Measurements from ENCODE around the gene MSL1. TPM values are rescaled to one million over a fixed set of nuclear protein-coding genes. Genes with fewer than 3 reads are reported as not detected.

MSL1 gene
- total RNA-seq, 3 donors from 2014 or later = 63.3 to 68.5 (median 64.1) TPM

DNA sequence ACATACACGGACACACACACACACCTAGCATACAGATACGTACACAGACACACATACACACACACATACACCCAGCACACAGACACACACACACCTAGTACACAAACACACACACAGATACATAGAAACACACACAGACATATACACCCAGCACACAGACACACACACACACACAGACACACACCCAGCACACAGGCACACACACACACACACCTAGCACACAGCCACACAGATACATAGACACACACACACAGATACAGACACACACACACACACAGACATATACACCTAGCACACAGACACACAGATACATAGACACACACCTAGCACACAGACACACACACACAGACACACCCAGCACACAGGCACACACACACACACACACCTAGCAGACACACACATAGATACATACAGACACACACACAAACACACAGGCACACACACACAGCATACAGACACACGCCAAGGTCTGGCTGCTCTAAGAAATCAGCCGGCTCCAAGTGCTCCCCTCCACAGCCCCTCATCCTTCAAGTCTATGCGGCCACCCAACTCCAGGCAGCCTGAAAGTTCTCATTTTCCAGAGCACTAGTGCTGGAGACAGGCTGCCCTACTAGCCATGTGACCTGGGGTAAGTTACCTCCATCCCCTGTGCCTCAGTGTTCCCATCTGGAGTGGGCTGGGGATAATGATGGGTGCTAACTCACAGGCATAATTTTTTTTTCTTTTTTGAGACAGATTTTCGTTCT lies 34.5 kb upstream of the MSL1 start:
- Mint-ChIP-seq H3K36me3 (ENCODE audit: insufficient read depth) (peaks cover 7% of the 10 kb centered on the region), H3K9me3 (no peaks in the 10 kb centered on the region), H3K27me3 (ENCODE audit: low read depth) (no peaks in the 10 kb centered on the region), H3K4me1 (ENCODE audit: low read depth) (peaks cover 5% of the 10 kb centered on the region), H3K4me3 (no peak overlapping the region)
- no peak for ATAC-seq
- no peak for DNase-seq

DNA sequence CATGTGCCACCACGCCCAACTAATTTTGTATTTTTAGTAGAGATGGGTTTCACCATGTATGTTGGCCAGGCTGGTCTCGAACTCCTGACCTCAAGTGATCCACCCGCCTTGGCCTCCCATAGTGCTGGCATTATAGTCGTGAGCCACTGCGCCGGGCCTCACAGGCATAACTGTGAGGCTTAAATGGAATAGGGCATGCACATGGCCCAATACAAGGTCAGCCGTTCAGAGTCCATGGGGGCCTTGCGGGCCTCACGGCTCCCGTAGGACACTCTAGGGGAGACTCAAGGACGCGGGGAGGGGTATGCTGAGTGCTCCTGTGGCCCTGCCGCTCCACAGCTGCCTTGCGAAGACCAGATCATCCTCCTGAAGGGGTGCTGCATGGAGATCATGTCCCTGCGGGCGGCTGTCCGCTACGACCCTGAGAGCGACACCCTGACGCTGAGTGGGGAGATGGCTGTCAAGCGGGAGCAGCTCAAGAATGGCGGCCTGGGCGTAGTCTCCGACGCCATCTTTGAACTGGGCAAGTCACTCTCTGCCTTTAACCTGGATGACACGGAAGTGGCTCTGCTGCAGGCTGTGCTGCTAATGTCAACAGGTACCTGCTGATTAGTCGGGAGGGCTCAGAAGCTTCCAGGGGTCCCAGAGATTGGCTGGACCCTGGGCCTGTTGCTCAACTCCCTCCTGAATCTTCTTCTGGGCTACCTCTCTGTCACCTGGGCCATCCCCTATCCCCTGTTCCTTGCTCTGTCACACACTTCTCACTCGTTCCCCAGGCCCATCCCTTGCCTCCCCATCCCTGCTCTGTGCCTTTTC lies 33.7 kb upstream of the MSL1 start:
- peaks cover 7% of the 10 kb centered on the region for H3K36me3 Mint-ChIP-seq (ENCODE audit: insufficient read depth)
- DNase-seq = no peak

DNA sequence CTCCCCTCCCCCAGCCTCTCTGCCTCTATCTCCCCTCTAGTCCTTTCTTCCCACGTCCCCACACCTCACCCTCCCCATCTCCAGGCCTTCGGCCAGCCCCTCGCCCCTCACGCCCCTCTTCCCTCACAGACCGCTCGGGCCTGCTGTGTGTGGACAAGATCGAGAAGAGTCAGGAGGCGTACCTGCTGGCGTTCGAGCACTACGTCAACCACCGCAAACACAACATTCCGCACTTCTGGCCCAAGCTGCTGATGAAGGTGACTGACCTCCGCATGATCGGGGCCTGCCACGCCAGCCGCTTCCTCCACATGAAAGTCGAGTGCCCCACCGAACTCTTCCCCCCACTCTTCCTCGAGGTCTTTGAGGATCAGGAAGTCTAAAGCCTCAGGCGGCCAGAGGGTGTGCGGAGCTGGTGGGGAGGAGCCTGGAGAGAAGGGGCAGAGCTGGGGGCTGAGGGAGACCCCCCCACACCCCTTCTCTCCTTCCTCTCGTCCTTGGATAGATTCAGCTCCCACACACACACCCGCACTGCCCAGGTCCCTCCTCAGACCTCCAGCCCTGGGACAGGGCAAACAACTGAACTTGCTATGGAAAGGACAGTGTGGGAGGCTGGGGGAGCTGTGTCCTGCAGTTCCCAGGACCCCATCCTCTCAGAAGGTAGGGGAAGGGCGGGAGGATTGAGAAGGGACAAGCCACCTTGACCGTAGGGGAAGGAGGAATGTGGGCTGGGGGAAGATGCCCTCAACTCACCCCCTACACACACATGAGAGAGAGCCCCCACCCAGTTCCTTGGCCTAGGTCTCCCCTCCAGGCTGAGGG lies 32.5 kb upstream of the MSL1 start:
- H3K36me3 Mint-ChIP-seq (ENCODE audit: insufficient read depth) = peaks cover 15% of the 10 kb centered on the region
- H3K9me3 Mint-ChIP-seq = no peaks in the 10 kb centered on the region
- no peak overlapping the region for H3K4me3 Mint-ChIP-seq
- no peaks in the 10 kb centered on the region for H3K27me3 Mint-ChIP-seq (ENCODE audit: low read depth)
- no peak for ATAC-seq
- peaks cover 15% of the 10 kb centered on the region for H3K4me1 Mint-ChIP-seq (ENCODE audit: low read depth)
- DNase-seq = no peak

More for the DNA sequence above, 33.7 kb upstream of the MSL1 start:
- no peaks in the 10 kb centered on the region for H3K9me3 Mint-ChIP-seq
- no peaks in the 10 kb centered on the region for H3K27me3 Mint-ChIP-seq (ENCODE audit: low read depth)
- peaks cover 5% of the 10 kb centered on the region for H3K4me1 Mint-ChIP-seq (ENCODE audit: low read depth)
- H3K4me3 Mint-ChIP-seq = no peak overlapping the region
- no peak for ATAC-seq

DNA sequence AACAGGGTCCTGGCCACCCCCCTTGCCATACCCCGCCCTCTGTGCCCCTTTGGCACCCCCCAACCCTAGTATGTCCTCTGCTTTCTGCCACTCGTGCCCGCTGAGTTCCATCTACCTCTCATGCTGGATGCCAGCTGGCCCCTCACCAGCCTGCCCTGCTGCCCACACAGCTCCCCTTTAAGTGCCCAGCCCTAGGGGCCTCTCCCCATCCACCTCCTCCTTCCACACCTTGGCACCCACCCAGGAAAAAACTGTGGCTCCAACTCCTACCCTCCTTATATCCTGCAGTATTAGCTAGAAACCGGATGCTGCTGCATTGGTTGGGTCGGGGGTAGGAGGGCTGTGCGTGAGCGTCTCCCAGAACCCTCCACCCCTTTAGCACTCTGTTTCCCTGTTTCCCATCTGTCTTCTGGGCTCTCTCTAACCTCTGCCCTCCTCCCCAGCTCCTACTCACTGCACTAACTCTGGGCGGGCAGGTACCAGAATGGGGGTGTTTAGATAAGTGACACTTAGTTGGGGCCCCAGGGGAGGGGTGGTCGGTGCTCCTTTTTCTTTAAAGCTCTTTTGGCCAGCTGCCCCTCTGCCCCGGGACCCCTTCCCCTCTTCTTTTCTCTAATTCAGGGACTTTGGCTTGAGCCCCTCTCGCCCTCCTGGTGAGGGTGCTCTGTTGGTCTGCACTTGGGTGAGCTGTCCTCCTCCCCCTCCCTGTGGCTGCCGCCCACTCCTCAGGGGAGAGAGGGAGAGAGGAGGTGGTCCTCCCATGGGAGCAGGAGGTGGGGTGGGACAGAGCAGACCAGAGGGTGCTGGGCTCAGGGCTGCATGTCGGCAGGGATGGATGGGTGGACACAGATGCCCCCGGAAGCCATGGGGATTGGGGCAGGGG lies 31.3 kb upstream of the MSL1 start:
- ATAC-seq = no peak
- peaks cover 23% of the 10 kb centered on the region for H3K4me1 Mint-ChIP-seq (ENCODE audit: low read depth)
- peaks cover 20% of the 10 kb centered on the region for H3K36me3 Mint-ChIP-seq (ENCODE audit: insufficient read depth)
- no peak for DNase-seq
- no peak overlapping the region for H3K4me3 Mint-ChIP-seq
- no peaks in the 10 kb centered on the region for H3K9me3 Mint-ChIP-seq
- no peaks in the 10 kb centered on the region for H3K27me3 Mint-ChIP-seq (ENCODE audit: low read depth)

DNA sequence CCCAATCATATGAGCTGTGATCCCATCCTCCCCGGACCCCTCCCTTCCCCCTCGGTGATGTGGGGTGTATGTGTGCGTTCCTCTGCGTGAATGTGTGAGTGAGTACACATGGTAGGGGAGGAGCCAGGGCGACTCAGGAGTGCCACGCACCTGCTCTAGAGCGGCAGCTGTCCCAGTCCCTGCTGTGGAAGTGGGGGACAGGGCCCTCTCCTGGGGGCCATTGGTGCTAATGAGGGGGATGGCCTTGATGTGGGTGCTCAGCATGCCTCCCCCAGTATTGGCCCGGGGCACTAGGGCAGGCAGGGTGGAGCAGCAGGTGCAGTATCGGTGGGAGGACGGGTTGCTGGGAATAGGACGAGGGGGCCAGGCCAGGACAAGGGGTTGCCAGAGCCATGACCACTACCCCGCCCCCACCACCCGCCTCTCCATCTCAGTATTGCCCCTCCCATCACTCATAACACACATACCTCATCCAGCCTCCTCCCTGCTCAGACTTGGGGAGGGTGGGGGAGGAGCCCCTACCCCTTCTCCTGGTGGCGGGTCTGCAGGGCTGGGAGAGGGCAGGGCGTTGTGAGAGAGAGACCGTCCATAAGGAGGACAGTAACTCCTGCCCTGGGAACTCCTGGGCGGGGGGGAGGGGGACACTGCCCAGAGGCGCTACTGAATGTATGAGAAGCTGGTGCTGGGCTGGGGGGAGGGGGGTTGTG lies 29.9 kb upstream of the MSL1 start:
- Mint-ChIP-seq H3K4me3 (no peak overlapping the region), H3K27me3 (ENCODE audit: low read depth) (no peaks in the 10 kb centered on the region), H3K36me3 (ENCODE audit: insufficient read depth) (peaks cover 30% of the 10 kb centered on the region), H3K9me3 (no peaks in the 10 kb centered on the region), H3K4me1 (ENCODE audit: low read depth) (peaks cover 34% of the 10 kb centered on the region)
- no peak for DNase-seq
- ATAC-seq = no peak

DNA sequence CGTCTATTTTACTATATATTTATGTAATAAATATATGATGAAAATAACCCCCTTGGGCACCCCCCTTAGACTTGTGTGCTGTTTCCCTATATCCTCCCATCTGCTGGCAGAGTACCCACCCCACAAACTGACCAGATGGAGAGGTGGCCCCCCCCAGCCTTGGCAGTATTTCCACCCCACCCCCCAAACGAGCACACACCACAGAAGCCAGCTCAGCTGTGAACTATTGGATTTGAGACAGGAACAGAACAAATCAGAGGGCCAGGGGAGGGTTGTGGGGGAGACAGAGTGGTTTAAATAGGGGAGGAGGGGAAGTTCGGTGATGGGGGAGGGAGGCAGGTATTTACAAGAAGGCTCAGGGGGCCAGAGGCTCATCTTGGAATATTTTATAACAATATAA lies 29.2 kb upstream of the MSL1 start:
- Mint-ChIP-seq H3K36me3 (ENCODE audit: insufficient read depth) (peaks cover 30% of the 10 kb centered on the region), H3K4me3 (no peak overlapping the region), H3K27me3 (ENCODE audit: low read depth) (no peaks in the 10 kb centered on the region), H3K4me1 (ENCODE audit: low read depth) (peaks cover 39% of the 10 kb centered on the region), H3K9me3 (no peaks in the 10 kb centered on the region)
- no peak for ATAC-seq
- DNase-seq = no peak

DNA sequence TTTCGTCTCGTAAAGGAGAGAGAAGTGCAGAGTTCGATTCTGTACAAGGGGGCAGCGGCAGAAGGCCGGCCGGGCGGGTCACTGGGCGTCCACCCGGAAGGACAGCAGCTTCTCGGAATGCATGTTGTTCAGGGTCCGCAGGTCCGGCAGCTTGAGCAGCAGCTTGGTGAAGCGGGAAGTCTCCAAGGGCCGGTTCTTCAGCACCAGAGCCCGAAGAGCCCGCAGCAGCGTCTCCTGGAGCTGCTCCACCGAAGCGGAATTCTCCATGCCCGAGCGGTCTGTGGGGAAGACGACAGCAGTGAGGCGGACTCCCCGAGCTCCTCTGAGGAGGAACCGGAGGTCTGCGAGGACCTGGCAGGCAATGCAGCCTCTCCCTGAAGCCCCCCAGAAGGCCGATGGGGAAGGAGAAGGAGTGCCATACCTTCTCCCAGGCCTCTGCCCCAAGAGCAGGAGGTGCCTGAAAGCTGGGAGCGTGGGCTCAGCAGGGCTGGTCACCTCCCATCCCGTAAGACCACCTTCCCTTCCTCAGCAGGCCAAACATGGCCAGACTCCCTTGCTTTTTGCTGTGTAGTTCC lies 28.7 kb upstream of the MSL1 start:
- Mint-ChIP-seq H3K4me1 (ENCODE audit: low read depth) (peaks cover 44% of the 10 kb centered on the region), H3K27me3 (ENCODE audit: low read depth) (no peaks in the 10 kb centered on the region), H3K4me3 (no peak overlapping the region), H3K9me3 (no peaks in the 10 kb centered on the region), H3K36me3 (ENCODE audit: insufficient read depth) (peaks cover 30% of the 10 kb centered on the region)
- no peak for DNase-seq
- ATAC-seq = no peak

DNA sequence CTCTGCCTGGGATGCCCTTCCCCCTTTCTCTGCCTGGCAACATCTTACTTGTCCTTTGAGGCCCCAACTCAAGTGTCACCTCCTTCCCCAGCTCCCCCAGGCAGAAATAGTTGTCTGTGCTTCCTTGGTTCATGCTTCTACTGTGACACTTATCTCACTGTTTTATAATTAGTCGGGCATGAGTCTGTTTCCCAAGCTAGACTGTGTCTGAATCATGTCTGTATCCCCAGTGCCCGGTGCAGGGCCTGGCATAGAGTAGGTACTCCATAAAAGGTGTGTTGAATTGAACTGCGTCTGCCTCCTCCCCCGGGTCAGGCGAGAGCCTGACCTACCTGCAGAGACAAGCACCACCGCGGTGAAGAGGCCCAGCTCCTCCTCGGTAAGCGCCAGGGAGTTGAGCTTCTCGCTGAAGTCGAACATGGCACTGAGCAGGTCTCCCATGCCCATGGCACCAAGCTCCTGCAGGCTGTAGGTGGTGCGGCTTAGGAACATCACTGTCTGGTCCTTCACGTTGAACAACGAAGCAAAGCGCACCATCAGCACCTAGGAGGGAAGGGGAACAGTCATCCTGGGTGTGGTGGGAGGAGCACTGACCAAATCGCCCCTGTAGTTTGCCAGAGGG lies 28.1 kb upstream of the MSL1 start:
- Mint-ChIP-seq H3K9me3 (no peaks in the 10 kb centered on the region), H3K36me3 (ENCODE audit: insufficient read depth) (peaks cover 31% of the 10 kb centered on the region), H3K4me1 (ENCODE audit: low read depth) (peaks cover 50% of the 10 kb centered on the region), H3K27me3 (ENCODE audit: low read depth) (no peaks in the 10 kb centered on the region), H3K4me3 (no peak overlapping the region)
- ATAC-seq (no peak), DNase-seq (no peak)

DNA sequence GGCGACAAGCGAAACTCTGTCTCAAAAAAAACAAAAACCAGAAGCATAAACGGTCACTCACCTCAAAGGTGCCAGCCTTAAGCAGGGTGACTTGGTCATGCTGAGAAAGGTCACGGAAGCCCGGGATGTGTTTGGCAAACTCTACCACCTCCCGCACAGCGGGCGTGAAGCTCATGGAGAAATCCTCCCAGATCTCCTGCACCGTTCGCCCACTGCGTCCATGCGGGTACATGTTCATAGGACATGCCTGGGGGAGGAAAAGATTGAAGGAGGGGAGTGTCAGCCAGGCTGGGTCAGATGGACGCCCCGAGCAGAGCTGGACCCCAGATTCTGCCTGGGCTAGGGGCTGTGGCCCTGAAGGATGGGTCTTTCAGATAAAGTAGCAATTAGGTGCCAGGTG lies 26.9 kb upstream of the MSL1 start:
- H3K4me1 Mint-ChIP-seq (ENCODE audit: low read depth) = peaks cover 58% of the 10 kb centered on the region
- H3K36me3 Mint-ChIP-seq (ENCODE audit: insufficient read depth) = peaks cover 32% of the 10 kb centered on the region
- H3K9me3 Mint-ChIP-seq = no peaks in the 10 kb centered on the region
- no peak for DNase-seq
- ATAC-seq = no peak
- H3K27me3 Mint-ChIP-seq (ENCODE audit: low read depth) = no peaks in the 10 kb centered on the region
- no peak overlapping the region for H3K4me3 Mint-ChIP-seq

DNA sequence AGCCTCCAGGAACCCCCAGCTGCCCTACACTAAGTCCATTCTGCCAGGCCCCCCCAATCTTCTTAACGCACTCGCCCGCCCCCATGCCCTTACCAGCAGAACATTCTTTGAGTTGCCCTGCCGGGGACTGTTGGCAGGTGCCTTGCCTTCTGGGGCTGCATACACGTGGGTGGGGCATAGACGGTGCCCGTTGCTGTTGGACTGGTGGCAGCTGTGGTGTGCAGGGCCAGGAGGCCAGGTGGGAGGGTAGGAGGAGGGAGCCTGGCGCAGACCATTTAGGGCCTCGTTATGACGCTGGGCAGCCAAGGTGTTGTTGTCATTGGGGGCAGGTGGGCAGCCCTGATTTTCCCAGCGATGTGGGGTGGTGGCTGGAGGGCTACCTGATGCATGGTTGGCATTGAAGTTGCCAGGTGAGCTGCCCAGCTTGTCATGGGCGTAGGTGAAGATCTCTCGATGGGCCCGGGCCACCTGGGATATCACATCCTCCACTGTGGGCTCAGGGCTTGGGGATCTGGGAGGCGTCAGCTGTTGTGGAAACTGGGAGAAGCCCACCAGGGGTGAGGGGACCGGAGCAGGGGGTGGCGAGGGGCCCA lies 26.3 kb upstream of the MSL1 start:
- no peaks in the 10 kb centered on the region for H3K27me3 Mint-ChIP-seq (ENCODE audit: low read depth)
- H3K4me3 Mint-ChIP-seq = peak overlapping the region; percentile 77
- DNase-seq (no peak), ATAC-seq (no peak)
- no peaks in the 10 kb centered on the region for H3K9me3 Mint-ChIP-seq
- H3K4me1 Mint-ChIP-seq (ENCODE audit: low read depth) = peaks cover 63% of the 10 kb centered on the region
- H3K36me3 Mint-ChIP-seq (ENCODE audit: insufficient read depth) = peaks cover 32% of the 10 kb centered on the region

DNA sequence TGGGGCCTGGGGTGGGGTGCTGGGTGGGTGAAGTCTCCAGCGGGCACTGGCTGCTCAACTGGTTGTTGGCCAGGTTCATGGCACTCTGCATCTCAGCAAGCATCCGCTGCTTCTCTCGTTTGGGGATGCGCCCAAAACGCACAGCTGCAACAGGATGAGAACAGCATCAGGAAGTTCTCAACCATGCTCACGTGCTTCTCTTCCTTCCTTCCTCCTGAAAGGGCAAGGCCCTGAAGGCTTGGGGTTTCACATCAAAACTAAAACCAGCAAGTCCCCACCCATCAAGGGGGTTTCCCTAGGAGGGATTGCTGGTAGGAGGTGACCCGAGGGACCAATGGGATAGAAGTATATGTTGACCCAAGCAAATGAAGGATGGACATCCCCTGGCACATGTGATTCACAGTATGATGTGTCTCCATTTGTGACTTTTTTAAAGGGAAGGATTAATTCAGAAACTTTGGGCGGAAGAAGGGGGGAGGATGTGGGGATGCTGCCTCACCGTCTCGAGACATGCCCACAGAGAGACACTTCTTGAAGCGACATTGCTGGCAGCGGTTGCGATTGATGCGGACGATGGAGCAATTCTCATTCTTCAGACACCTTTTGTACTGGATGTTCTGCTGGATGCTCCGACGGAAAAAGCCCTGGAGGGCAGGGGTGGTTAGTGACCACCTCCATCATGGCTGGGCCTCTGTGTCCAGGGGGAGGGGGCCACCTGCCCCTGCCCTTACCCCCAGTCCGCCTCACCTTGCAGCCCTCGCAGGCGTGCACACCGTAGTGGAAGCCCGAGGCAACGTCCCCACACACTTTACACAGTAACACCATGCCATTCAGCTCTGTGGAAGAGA lies 25.6 kb upstream of the MSL1 start:
- ATAC-seq (peak; percentile 66 to 70), DNase-seq (peak; percentile 68)
- H3K4me1 Mint-ChIP-seq (ENCODE audit: low read depth) = peaks cover 70% of the 10 kb centered on the region
- H3K27me3 Mint-ChIP-seq (ENCODE audit: low read depth) = no peaks in the 10 kb centered on the region
- peak overlapping the region; percentile 77 for H3K4me3 Mint-ChIP-seq
- H3K9me3 Mint-ChIP-seq = no peaks in the 10 kb centered on the region
- peaks cover 32% of the 10 kb centered on the region for H3K36me3 Mint-ChIP-seq (ENCODE audit: insufficient read depth)

DNA sequence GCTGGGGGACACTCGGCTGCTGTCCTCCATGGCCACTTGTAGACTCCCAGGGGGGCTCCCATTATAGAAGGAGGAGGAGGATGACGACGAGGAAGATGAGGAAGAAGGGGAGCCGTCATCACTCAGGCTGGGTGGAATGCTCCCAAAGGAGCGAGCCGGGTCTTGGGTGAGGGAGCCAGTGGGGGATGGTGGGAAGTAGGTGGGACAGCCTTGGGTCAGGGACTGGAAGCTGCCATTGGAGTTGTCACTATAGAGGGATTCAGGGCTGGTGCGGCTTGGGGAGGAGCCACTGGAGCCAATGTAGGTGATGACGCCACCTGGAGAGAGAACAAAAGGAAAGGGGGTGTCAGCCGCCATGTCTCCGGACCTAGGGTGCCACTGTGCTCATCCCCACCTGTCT lies 24.7 kb upstream of the MSL1 start:
- H3K36me3 Mint-ChIP-seq (ENCODE audit: insufficient read depth) = peaks cover 32% of the 10 kb centered on the region
- no peaks in the 10 kb centered on the region for H3K27me3 Mint-ChIP-seq (ENCODE audit: low read depth)
- H3K4me3 Mint-ChIP-seq = peak overlapping the region; percentile 77
- ATAC-seq = no peak
- peaks cover 79% of the 10 kb centered on the region for H3K4me1 Mint-ChIP-seq (ENCODE audit: low read depth)
- DNase-seq = no peak
- no peaks in the 10 kb centered on the region for H3K9me3 Mint-ChIP-seq
